GM19351 (cell line): Measurements from ENCODE around the gene ZNF804A.
"Not testable (repeated sequence)": the region's sequence is repeated elsewhere in the genome, so short reads cannot be mapped to it uniquely, and the experiment has no call there.

Experiments used
- ATAC-seq: cut with Tn5 transposase; IDR thresholded peaks from one replicate; pipeline ENCODE4 v1.9.1; 2021; ENCODE audit warnings: mild to moderate bottlenecking, moderate library complexity; ENCODE audit not compliant: unreplicated experiment

ZNF804A gene

DNA sequence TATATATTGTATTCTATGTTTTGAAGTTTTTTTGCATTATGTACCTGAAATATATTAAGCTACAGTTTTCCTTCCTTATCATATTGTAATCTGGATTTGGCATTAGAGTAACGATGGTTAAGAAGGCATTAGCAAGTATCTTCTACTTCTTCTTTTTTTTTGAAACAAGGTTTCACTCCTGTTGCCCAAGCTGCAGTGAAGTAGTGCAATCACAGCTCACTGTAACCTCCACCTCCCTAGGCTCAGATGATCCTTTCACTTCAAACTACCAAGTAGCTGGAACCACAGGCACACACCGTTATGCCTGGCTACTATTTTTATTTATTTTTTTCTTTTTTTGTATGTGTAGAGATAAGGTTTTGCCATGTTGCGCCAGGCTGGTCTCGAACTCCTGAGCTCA, 201.1 kb downstream of the ZNF804A start:
- no peak for ATAC-seq

DNA sequence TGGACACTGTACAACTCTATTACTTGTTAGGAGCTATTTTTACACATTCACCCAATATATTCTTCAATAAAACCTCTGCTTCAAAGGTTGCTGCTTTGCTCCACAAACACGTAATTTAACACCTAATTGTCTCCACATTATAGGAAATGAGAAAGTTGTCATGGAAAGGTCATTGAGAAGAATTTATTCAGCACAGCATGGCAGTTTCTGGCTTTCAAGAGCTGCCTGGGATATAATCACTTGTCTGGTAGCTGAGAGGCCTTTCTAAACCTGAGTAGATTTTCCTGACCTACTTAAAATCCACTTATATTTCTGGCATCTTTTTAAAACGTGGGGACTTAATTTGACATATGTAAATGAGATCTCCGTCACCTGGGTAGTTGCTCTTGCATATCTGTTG, 216.1 kb downstream of the ZNF804A start:
- no peak for ATAC-seq

DNA sequence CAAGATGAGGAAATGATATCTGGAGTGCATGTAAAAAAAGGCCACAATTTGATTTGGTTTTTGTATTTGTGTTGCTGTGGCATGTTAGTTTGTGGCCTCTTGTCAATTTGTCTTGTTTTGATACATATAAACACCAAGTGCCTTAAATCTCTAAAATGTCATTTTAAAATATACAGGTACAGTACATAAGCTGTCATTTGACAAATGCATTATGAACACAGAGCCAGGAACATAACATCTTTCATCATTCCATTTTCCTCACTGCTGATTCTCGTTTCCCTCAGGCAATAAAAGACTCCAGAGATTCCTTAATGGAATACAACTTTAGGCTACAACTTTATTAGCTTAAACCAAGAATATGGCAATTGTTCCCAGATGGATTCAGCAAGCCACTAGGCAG, 217.5 kb downstream of the ZNF804A start:
- ATAC-seq = no peak

DNA sequence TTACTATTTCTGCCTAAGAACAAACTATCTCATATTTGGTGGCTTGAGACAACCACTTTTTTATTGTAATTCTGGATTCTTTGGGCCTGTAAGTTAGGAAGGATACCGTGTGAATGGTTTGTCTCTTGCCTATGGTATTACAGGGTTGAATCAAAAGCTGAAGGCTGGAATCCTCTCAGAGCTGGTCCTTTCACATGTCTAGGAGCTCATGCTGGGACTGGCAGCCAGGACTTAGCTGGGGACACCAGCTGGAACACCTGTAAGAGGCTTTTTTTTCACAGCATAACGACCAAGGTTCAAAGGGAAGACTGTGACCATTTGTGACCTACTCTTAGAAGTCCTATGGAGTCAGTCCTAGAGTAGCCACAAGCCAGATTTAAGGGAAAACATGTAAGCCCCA, 226.3 kb downstream of the ZNF804A start:
- no peak for ATAC-seq

DNA sequence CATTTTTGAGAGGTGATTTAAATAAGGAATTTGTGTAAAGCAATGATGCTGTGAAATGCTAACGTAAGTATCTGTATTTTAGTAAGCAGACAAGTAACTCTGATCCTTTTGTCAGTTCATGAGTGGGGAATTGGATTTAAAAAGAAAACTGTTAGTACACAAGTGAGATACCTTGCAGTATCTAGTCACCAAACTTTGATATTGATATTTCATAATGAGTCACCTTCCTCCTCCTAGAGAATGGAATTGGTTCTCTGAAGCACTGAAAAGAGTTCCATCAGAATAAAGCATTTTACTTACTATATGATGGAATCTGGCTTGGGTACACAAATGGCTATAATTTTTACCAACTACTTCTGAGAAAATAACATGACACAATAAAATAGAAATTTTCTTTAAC, 232.2 kb downstream of the ZNF804A start:
- no peak for ATAC-seq

DNA sequence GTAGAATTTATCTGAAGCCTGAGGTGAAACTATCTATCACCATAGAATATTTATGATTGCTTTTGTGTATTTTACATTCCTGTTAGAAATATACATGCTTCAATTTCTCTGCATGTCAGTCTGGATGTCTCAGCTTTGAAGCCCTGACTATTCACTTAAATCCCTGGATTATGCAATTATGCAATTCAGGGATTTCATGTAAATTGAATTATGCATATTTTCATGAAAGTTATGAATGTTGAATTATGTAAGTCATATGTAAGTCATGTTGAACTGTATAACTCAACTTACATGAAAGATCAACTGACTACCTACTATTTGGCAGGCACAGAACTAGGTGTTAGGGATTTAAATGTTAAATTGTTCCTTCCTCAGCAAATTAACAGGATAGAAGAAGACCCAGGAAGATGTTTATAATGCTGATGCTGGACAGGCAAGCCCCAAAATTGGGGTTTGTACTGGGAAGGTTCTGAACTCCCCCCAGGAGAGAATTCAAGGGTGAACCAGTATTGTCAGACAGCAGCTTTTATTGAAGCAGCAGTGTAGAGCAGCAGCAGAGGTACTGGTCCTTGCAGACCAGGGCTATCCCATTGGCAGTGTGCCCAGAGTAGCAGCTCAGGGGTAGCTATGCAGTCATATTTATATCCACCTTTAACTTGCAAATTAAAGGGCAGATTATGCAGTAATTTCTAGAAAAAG, 236.5 kb downstream of the ZNF804A start:
- ATAC-seq = no peak

DNA sequence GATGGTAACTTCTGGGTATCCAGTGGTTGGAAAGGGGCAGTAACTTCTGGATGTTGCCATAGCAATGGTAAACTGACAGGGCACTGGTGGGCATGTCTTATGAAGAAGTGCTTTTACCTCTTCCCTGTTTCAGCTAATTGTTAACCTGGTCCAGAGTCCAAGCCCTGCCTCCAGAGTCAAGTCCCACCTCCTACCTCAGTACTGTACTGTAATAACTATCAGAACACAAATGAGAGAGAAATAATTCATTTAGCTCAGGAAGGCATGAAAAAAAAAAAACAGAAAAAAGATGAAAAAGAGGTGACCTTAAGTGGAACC, 237.0 kb downstream of the ZNF804A start:
- no peak for ATAC-seq

DNA sequence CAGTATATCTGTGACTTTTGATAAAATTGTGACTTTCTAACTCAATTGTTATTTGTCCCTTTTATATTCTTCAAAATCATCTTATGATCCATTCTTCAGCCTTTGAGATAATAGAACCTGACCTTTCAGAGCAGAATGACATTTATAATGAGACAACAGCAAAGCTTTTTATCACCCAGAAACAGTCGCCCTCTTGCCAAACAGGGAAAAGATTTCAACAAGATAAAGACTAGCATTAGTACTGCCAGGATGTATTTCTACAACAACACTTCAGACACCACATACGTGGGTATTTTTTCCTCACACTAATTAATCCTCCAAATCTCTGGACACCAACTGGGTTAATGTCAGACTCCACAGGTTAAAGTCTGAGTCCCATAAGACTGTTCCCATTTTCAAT, 249.0 kb downstream of the ZNF804A start:
- ATAC-seq = no peak

DNA sequence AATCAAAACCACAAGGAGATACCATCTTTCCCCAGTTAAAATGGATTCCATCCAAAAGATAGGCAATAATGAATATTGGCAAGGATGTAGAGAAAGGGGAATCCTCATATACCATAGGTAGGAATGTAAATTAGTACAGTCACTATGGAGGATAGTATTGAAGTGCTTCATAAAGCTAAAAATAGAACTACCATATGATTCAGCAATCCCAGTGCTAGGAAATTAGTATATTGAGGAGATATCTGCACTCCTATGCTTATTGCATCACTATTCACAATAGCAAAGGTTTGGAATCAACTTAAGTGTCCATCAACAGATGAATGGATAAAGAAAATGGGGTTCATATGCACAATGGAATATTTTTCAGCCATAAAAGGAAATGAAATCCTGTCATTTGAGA, 251.2 kb downstream of the ZNF804A start:
- no peak for ATAC-seq

DNA sequence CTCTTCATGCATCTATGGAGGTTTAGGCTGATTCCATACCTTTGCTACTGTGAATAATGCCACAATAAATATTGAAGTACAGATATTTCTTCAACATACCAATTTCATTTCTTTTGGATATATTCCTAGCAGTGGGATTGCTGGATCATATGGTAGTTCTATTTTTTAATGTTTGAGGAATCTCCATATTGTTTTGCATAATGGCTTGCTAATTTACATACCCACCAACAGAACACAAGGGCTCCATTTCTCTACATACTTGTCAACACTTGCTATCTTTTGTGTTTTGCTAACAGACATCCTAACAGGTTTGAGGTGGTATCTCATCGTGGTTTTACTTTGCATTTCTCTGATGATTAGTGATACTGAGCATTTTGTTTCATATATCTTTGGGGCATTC, 253.2 kb downstream of the ZNF804A start:
- ATAC-seq = no peak

DNA sequence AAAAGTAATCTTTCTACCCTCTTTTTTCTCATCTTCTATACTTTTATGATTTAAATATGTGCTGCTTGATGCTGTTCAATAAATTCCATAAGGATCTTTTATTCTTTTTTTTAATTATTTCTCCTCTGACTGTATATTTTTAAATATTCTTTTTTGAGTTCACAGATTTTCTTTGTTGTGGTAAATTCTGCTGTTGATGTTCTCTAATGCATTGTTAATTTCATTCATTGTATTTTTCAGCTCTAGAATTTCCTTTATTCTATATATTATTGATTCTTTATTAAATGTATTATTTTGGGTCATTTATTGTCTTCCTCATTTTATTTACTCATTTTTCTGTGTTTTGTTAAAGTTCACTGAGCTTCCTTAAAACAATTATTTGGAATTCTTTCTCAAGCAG, 260.9 kb downstream of the ZNF804A start:
- ATAC-seq = no peak

DNA sequence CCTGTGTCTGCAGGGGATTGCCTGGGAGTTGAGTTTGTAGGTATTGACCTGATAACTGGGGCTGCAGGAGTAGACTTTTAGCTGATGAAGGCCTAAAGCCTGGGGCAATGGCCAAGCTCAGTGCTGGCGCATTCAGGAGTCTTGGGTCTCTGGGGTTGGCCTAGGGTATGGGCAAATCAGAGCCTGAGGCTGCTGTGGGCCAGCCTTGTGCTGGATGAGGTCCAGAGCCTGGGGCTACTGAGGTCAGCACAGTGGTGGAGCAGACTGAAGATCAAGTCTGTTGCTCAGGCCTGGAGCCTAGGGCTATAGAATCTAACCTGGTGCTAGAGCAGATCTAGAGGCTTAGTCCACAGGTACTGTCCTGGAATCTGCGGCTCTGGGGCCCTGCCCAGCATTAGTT, 262.4 kb downstream of the ZNF804A start:
- no peak for ATAC-seq

DNA sequence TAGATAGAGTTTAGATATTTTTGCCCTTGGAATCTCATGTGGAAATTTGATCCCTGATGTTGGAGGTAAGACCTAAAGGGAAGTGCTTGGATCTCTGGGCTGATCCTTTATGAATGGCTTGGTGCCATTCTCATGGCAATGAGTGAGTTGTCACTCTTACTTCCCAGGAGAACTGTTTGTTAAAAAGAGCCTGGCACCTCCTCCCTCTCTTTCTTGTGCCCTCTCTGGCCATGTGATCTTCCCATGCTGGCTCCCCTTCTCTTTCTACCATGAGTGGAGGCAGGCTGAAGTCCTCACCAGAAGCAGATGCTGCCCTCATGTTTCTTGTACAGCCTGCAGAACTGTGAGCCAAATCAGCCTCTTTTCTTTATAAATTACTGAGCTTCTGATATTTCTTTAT, 276.9 kb downstream of the ZNF804A start:
- no peak for ATAC-seq

DNA sequence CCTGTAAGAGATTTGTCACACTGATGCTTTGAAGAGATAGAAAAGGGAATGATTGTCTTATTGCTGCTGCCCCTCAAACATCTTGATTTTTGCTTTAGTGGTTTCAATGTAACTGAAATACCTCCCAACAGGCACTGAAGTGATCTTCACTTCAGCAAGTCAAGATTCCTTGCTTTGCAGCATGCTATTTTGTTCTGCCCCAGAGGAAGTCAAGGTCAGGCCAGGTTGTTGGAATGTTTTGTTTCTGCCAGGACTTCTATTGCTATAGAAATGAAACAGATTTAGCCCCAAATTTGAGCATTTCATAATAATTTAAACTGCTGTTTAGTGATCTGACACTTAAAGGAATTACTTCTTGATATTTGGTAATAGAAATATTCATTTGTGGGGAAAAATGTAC, 277.6 kb downstream of the ZNF804A start:
- ATAC-seq = no peak

DNA sequence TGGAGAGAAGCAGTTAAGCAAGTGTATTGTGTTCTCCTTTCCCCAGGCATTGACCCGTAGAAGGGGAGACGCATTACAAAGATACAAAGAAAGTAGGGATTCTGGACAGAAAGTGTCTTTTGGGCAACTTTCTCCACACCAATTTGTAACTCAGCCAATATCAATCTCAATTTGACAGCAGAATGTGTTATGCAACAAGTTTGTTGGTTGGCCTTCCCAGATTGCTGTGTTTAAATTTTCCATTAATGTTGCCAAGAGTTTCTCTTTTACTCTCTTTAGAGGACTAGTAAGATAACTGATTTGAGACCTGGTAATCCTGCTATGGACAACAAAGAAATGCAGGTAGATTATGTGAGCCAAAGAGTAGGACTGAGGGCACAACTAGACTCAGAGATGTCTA, 279.6 kb downstream of the ZNF804A start:
- no peak for ATAC-seq

DNA sequence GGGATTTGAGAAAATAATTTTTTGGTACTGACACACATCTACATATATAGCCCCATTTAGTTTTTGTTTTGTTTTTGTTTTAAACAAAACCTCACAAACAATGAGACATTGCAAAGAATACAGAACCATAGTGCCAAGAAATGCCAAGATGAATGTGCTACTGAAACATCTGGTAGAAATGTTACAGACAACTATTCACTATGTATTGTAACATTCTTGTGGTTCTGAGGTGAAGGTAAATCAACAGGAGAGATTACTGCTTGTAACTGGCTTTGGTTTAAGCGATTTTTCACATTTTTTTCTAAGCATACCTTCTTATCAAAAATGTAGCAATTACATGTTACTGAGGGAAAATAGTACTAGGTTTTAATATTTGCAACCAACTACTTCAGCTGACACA, 281.3 kb downstream of the ZNF804A start:
- no peak for ATAC-seq

DNA sequence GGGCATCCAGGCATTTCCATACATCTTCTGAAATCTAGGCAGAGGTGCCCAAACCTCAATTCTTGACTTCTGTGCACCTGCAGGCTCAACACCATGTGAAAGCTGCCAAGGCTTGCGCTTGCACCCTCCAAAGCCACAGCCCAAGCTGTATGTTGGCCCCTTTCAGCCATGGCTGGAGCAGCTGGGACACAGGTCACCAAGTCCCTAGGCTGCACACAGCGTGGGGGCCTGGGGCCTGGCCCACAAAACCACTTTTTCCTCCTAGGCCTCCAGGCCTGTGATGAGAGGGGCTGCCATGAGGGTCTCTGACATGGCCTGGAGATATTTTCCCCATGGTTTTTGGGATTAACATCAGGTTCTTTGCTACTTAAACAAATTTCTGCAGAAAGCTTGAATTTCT, 288.3 kb downstream of the ZNF804A start:
- ATAC-seq = not testable (repeated sequence)

DNA sequence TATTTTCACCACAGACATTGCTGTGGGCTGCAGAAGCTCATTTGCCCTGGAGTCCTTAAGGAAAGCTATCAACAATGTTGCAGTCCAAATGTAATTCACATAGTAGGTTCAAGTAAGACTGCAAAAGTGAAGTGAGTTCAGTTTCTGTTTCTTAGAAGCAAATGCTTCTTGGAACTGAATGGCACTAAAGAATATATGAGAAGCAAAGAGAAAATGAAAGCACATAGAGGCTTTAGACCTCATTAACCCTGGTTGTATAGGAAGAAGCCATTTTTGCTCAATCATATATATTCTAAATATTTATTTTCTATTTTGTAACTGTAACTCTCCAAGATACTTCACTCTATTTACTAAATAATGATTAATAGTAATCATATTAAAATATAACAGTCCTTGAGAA, 292.0 kb downstream of the ZNF804A start:
- ATAC-seq = no peak

DNA sequence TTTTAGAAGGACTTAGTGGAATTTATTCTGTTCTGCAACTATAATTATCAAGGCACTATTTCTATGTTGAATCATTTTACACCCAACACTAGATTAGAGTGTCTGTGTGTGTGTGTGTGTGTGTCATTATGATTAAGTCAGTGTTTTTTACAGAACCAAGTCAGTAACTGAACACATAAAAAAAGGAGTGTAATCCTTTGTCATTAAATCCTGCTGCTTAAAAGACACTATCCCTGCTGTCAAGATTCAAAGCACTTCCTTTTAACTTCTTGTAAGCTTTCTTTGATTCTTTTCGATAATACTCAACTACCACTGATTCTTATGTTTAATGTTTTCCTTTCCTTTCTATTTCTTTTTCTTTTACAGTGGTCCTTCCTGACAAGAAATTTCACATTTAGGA, 306.7 kb downstream of the ZNF804A start:
- ATAC-seq = no peak

DNA sequence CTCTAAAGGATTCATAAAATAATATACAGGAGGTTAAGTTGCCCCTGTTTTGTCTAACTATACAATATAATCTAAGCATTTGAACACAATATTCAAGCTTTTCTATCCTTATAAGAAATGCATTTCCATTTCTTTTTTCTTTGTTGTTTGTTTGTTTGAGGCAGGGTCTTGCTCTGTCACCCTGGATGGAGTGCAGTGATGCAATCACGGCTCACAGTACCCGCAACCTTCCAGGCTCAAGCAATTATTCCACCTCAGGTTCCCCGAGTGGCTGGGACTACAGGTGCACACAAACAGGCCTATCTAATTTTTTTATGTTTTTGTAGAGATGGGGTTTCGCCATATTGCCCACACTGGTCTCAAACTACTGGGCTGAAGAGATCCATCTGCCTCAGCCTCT, 307.8 kb downstream of the ZNF804A start:
- ATAC-seq = no peak

DNA sequence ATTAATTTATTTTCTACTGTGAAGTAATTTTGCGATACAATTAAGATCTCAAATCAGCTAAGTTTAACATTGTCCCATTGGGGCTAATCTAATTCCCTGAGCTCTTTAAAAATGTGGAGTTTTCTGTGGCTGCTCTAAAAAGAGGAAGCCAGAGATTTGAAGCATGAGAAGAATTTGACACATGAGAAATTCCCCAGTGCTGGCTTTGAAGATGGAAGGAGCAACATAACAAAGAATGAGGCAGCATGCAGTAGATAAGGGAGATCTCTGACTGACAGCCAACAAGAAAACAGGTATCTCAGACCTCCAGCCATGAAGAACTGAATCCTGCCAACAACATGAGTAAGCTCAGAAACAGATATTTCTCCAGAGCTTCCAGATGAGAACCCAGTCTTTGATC, 308.4 kb downstream of the ZNF804A start:
- ATAC-seq = no peak

DNA sequence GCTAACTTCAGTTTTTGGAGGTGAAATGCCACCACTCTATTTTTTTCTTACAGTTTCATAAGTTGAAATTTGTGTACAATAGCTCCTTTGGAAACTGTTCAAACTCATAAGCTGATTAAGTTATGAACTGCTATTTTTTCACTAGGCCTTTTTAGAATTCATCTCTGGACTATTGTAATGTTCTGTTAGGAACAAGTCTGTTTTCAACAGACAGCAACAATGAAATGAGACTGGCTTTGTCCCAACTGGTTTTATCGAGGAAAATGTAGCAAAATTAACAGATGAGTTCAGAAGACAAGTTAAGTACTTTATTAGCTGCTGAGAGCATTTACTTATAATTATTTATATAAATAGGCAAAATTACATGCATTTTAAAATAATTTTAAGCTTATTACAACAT, 310.6 kb downstream of the ZNF804A start:
- ATAC-seq = no peak

DNA sequence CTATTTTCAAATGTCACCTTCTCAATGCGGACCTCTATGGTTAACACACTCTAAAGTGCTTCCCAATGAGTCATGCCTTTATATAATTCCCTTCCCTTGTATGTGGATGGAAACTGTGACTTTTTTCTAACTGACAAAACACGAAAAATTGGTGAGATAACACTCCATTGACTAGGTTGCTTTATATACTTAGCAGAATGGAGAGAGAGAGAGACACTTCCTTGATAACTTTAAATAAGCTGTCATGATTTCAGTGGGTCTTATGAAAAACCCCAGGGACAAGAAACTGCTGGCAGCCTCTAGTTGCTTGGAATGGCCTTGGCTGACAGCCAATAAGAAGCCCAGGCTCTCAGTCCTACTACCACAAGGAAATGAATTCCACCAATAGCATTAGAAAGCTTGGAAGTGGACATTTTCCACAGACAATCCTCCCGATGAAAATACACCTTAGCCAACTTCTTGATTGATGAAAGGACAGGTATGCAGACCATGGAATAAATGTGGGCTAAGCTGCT, 322.2 kb downstream of the ZNF804A start:
- ATAC-seq = no peak
